Measurements from ENCODE around the gene SLC23A2.
"Not testable (repeated sequence)": the region's sequence is repeated elsewhere in the genome, so short reads cannot be mapped to it uniquely, and the experiment has no call there.

Gene SLC23A2

GRCh38 chr20:4869290-4870193 lies 131.8 kb downstream of the SLC23A2 start:
- no peak for DNase-seq

- no peak for DNase-seq
Observed at GRCh38 chr20:4867051-4867450, 134.3 kb downstream of the SLC23A2 start.

GRCh38 chr20:4866429-4866828 lies 134.9 kb downstream of the SLC23A2 start:
- DNase-seq: no peak

GRCh38 chr20:4864311-4864752 lies 137.0 kb downstream of the SLC23A2 start:
- no peak for DNase-seq

- no peak for DNase-seq
Observed at GRCh38 chr20:4862661-4863060, 138.6 kb downstream of the SLC23A2 start.

DNA sequence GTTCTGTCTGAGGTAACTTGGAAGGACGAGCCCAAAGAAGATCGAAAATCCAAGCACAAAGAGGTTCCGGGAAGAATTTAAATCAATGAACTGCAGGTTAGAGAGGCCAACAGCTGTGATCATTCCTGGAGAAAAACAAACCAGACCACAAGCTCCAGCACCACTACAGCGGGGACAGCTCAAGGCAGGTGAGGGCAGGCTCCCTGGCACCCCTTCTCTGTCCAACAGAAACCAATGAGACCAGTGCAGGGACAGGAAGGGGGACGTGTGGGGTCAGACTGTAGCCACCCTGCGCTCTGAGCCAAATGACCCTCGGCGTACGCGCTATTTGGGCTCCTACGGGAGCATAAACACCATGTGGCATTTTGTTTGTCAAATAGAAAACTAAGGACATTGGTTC lies 139.3 kb downstream of the SLC23A2 start:
- no peak for DNase-seq

GRCh38 chr20:4858000-4858399 lies 143.3 kb downstream of the SLC23A2 start:
- DNase-seq: no peak

GRCh38 chr20:4856022-4856755 lies 145.1 kb downstream of the SLC23A2 start:
- DNase-seq: no peak

DNA sequence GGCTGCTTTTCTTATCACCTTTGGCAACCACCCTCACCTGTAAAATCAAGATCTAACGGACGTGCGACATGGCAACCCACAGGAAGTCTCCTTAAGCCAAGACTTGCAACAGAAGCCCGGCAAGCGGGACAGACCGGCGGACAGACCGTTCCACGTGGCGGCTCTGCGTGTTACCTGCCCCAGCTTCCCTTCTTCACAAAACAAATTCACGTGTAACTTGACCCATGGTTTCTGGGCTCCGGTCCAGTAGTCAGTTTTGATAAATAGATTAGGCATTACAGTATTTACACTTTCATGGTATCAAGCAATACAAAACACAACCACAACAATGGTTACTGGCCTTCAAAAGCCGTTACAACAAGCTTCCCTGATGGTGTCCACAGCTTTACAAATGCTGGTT lies 145.8 kb downstream of the SLC23A2 start:
- DNase-seq: no peak

GRCh38 chr20:4855097-4855496 lies 146.2 kb downstream of the SLC23A2 start:
- DNase-seq: no peak

- no peak for DNase-seq
Observed at GRCh38 chr20:4854561-4854901, 146.8 kb downstream of the SLC23A2 start.

DNA sequence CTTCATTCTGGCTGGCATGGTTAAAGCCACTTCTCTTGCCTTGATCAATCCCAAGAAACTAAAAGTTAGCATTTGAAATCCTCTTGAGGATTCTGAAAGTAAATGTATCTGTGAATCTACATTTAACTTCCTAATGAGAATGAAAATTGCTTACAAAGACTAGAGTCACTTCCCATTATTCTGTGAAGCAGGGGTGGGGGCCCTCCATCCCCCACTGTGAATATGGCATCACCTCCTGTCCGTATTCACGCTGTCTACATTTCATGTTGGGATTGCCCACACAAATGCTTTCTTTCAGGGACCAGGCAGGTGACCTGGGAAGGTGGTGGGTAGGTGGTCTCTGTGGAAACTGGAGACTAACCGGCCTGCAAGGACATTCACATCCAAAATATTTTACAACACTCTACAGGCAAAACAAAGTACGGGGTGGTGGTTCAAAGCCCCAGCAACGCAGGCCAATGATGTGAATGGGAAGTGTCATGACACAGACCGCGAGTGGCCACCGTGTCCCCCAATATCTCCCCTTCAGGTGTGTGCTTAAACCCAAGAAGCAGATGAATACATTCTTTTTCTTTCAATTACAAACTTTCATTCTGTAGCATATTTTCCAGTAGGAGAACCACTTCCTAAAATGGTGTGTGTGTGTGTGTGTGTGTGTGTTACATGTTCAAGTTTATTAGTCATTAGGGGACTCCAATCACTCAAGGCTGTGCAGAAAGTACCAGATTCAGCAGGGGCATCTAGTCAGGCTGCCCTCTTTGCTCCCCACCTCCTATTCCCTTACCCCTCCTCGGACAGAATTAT lies 147.4 kb downstream of the SLC23A2 start:
- DNase-seq: no peak

- DNase-seq: no peak
Observed at GRCh38 chr20:4853004-4853403, 148.3 kb downstream of the SLC23A2 start.

DNA sequence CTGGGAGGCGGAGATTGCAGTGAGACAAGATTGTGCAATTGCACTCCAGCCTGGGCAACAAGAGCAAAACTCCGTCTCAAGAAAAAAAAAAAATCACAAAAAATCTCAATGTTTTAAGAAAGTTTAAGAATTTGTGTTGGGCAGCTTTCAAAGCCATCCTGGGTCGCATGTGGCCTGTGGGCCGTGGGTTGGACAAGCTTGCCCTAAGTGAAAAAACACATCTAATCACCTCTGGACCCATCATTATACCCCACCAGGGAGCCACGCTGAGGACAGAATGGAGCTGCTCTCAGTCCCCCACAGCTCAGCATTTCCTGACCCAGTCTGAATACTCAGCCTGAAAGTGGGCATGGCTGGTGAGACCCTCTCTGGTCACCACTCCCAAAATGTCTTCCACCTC lies 150.3 kb downstream of the SLC23A2 start:
- no peak for DNase-seq

GRCh38 chr20:4848829-4849228 lies 152.5 kb downstream of the SLC23A2 start:
- DNase-seq: not testable (repeated sequence)

GRCh38 chr20:4848041-4848440 lies 153.3 kb downstream of the SLC23A2 start:
- DNase-seq: no peak

DNA sequence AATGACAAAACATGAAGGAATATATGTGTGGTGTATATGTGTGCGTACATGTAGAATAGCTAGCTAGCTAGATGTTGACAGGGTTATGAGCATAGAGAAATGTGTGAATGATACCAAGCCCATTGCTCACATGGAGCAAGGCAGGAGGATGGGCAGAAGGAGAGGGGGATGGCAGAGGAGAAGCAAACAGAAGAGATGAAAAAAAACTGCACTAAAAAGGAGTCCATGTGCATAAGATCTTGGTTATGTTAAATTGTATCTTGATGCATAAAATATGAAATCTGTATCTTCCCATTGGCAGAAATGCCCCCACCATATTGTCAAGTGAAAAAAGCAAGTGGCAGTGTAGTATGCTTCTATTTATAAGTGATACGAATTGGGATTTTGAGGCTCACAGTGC lies 154.5 kb downstream of the SLC23A2 start:
- no peak for DNase-seq

GRCh38 chr20:4844751-4845465 lies 156.4 kb downstream of the SLC23A2 start:
- DNase-seq: no peak

DNA sequence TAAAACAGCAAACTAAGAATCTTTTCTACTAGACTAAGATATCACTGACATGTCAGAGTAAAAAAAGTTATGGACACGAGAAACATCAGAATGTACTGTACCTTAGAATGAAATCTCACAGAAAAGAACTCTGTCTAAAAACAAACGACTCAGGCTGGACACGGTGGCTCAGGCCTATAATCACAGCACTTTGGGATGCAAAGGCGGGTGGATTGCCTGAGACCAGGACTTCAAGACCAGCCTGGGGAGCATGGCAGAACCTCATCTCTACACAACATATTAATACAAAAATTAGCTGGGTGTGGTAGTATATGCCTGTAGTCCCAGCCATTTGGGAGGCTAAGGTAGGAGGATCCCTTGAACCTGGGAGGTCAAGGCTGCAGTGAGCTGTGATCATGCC lies 157.0 kb downstream of the SLC23A2 start:
- no peak for DNase-seq

- no peak for DNase-seq
Observed at GRCh38 chr20:4840801-4841200, 160.5 kb downstream of the SLC23A2 start.

GRCh38 chr20:4838526-4838925 lies 162.8 kb downstream of the SLC23A2 start:
- DNase-seq: no peak

DNA sequence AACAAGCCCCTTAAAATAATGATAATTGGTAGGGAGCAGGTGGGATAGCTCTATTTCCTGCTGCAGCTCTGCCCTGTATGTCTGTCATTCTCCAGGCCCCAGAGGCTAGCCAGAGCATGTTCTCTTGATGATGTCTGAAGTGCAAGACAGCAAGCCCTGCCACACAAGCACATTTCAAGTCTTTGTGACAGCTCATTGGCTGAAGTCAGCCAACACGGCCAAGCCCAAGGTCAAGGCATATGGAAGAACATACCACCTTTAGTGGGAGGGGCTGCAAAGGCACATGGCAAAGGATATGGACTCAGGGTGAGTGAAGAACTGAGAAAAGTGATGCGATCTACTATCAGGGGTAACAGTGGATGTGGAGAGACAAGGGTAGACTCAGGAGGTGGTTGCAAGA lies 163.6 kb downstream of the SLC23A2 start:
- no peak for DNase-seq

DNA sequence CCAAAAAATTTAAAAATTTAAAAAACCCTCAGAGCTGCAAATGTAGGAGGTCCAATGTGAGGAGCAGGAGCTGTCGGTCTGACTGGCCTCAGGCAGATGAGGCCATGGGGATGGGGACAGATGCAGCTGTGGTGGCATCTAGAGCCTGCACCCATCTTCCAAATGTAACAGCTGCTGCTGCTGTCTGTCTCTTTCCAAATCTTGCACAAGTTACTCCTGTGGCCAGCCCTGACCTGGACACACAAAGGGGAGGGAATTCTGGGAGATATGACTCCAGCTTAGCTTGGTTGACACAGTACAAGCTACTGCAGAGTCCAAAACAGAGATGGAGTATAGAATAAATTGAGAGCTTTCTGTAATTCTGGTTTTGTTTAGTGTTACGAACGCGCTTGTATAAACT lies 164.4 kb downstream of the SLC23A2 start:
- DNase-seq: no peak
